ENCODE results near the gene SENP2.

Gene SENP2

DNA sequence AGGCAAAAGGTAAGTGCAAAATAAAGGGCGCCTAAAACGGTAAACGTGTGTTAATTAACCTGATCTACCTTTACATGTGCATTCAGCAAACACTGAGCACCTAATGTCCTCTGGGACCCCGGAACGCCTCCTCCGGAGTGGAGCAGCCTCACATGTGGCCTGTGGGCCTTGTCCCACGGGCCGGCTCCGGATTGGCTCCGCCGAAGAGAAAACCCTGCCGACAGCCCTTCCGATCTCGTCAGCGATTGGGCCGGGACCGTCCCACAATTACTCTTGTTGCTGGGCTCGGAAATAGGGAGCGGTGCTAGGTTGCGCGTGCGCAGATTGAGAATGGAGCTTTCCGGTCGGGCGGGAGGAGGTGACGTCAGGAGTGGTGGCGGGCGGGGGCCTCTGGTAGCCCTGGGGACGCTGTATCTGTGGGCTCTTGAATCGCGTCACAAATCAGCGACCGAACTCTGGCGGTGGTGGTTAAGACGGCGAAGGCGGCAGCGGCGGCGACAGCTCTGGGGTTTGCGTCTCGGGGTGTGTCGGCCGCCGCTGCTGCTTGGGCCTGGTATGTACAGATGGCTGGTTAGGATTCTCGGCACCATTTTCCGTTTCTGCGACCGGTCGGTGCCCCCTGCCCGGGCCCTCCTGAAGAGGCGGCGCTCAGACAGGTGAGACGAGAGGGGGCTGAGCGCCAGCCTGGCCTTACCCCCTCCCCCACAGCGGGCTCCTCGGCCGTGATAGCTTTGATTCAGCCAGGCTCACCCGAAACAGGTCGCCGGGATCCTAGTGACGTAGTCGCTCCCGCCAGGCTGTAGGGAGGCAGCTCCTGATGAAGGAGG is at the start of gene SENP2:
TSS of gene SENP2 (plus strand) at position 437 of the 827 bp plus-strand sequence. CDS start at position 556, 119 bp downstream.
- peak within 1 kb of the TSS; percentile 82 for H3K27ac ChIP-seq
- POLR2A ChIA-PET (ENCODE audit: low non-redundant PET): interaction anchor here (0.6 to 1.7 kb wide), 4 partner anchors 19 to 1031 kb away, joined by 3 to 5 read pairs (median 3); partner anchors contain the start of gene TMEM41A
- TF ChIP-seq, protein P1, sequence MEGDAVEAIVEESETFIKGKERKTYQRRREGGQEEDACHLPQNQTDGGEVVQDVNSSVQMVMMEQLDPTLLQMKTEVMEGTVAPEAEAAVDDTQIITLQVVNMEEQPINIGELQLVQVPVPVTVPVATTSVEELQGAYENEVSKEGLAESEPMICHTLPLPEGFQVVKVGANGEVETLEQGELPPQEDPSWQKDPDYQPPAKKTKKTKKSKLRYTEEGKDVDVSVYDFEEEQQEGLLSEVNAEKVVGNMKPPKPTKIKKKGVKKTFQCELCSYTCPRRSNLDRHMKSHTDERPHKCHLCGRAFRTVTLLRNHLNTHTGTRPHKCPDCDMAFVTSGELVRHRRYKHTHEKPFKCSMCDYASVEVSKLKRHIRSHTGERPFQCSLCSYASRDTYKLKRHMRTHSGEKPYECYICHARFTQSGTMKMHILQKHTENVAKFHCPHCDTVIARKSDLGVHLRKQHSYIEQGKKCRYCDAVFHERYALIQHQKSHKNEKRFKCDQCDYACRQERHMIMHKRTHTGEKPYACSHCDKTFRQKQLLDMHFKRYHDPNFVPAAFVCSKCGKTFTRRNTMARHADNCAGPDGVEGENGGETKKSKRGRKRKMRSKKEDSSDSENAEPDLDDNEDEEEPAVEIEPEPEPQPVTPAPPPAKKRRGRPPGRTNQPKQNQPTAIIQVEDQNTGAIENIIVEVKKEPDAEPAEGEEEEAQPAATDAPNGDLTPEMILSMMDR (conservative IDR thresholded peaks at IDR 0.05; ENCODE audit: low read depth): no peak
- peak; percentile 98 for DNase-seq (ENCODE audit: low spot score)
- CTCF ChIA-PET: interaction anchor here (0.5 to 1.2 kb wide), 6 partner anchors 11 to 440 kb away, joined by 3 to 9 read pairs (median 4); no protein-coding TSS in a partner anchor

DNA sequence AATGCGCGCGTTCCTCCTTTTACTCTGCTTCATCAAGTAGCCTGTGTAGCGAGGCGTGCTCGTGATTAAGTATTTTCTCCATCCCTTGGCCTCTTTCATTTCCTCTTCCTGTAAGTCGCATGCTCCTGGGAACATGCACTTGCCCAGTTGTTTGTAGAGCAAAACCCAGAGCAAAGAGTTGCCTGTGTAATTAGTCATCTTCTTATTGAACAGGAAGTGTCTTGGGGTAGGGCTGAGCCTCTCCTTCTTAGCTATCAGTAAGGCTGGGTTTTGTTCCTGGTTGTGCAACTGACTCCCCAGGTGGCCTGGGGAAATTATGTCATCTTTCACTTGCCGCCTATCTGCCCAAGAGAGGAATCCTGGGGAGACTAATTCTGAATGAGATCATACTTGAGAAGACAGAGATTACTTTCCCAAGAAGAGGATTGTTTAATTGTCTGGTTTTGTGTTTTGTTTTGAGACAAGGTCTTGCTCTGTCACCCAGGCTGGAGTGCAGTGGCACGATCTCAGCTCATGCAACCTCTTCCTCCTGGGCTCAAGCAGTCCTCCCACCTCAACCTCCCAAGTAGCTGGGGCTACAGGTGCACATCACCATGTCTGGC is 48.6 kb upstream of the SENP2 start:
- H3K27ac ChIP-seq: peak overlapping the region; percentile 83
- CTCF ChIA-PET: interaction anchor here (0.6 kb wide), 1 partner anchor 21 kb away, joined by 3 read pairs; no protein-coding TSS in a partner anchor
- peak; percentile 90 for DNase-seq (ENCODE audit: low spot score)
- POLR2A ChIA-PET (ENCODE audit: low non-redundant PET): no interaction called here
- TF ChIP-seq, protein P1 (conservative IDR thresholded peaks at IDR 0.05; ENCODE audit: low read depth): no peak

DNA sequence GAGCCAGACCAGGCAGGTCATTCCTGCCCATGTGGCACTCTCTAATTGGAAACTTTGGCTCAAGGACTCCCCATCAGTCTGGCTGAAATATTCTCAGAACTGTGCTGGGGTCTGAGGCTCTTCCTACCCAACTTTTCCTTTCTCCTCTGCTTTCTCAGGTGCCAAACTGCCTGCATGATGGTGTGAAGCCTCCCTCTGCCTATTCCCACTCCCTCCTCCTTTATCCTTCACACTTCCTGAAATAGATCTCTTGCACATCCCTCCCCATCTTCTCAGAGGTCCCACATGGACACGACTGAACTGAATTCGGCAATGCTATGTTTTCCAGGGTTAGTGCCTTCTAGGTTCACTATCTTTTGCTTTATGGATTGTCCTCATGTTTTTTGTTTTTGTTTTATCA is 46.2 kb upstream of the SENP2 start:
- ChIA-PET CTCF (no interaction called here), POLR2A (ENCODE audit: low non-redundant PET) (no interaction called here)
- no peak overlapping the region for H3K27ac ChIP-seq
- DNase-seq (ENCODE audit: low spot score): no peak
- TF ChIP-seq, protein P1 (conservative IDR thresholded peaks at IDR 0.05; ENCODE audit: low read depth): no peak

DNA sequence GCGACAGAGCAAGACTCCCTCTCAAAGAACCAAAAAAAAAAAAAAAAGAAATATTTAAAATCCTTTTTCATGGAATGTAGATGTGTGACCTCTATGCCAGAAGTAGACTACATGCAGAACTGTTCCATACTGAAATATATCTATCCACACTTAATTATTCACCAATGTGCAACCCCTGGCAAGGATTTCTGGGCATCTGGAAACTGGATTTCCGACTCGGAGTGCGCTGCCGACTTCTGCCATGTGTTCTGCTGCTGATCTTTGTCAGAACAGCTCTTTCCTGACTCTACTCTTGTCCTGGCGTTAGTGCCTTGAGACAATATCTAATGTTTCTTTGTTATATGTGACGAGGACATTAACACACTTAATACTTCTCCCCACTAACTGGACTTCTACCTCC is 45.4 kb upstream of the SENP2 start:
- ChIA-PET CTCF (no interaction called here), POLR2A (ENCODE audit: low non-redundant PET) (no interaction called here)
- DNase-seq (ENCODE audit: low spot score): no peak
- H3K27ac ChIP-seq: no peak overlapping the region
- TF ChIP-seq, protein P1 (conservative IDR thresholded peaks at IDR 0.05; ENCODE audit: low read depth): no peak

DNA sequence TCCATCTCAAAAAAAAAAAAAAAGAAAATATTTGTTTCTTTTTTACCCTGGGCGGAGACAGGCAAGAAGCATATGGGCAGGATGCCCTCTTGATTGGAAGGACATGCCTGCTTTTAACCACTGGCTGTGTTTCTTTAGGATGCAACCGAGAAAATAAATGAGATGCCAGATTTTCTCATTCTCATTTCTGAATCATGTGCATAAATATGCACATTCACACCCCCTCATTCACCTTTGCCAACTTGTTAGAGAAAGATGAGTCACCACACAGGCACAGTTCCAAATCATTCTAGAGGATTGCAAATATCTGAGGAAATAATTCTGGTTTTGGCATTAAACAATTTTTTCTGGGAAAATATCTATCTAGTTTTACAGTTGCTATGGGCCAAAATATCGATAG is 37.0 kb upstream of the SENP2 start:
- CTCF ChIA-PET: no interaction called here
- H3K27ac ChIP-seq: peak overlapping the region; percentile 88
- TF ChIP-seq, protein P1 (conservative IDR thresholded peaks at IDR 0.05; ENCODE audit: low read depth): no peak
- peak; percentile 95 for DNase-seq (ENCODE audit: low spot score)
- POLR2A ChIA-PET (ENCODE audit: low non-redundant PET): no interaction called here

DNA sequence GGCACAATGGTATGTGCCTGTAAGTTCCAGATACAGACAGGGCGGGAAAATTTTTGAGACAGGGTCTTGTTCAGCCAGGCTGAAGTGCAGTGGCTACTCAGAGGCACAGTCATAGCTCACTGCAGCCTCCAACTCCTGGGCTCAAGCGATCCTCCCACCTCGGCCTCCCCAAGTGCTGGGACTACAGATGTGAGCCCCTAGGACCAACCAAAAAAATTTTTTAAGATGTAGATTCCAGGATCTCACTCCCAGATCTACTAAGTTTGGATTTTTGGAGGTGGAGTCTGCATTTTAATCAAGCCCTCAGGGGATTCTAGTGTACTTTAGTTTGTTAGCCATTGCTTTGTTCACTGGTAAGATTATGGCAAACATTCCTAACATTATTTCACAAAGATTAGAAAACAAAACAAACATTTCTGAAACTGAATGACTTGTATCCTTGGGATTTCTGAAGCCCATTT is 36.4 kb upstream of the SENP2 start:
- TF ChIP-seq, protein P1 (conservative IDR thresholded peaks at IDR 0.05; ENCODE audit: low read depth): no peak
- DNase-seq (ENCODE audit: low spot score): no peak
- ChIA-PET CTCF (no interaction called here), POLR2A (ENCODE audit: low non-redundant PET) (no interaction called here)
- H3K27ac ChIP-seq: peak overlapping the region; percentile 74
